ENCODE results near the gene ACTL8. TPM values are rescaled to one million over a fixed set of nuclear protein-coding genes. Genes with fewer than 3 reads are reported as not detected.
"Not testable (repeated sequence)": the region's sequence is repeated elsewhere in the genome, so short reads cannot be mapped to it uniquely, and the experiment has no call there.

The ACTL8 gene
- total RNA-seq, 4 donors from 2014 or later = 0.18 to 0.50 (median 0.19) TPM; not detected in 1

GRCh38 chr1:17744666-17745478, 10.3 kb upstream of the ACTL8 start:
- H3K36me3 ChIP-seq = no peaks in the 10 kb centered on the region
- peaks cover 0 to 6% (median 0%) of the 10 kb centered on the region in 3 donors for H3K4me1 ChIP-seq
- intact Hi-C loops (cut with DNase I) = no loop called here
- 77 to 87% methylated on average over 8 to 10 of the region's 11 CpGs for whole genome bisulfite sequencing, 2 donors
- TF ChIP-seq POLR2A (IDR thresholded peaks at IDR 0.05) = no peak
- TF ChIP-seq, protein P1, sequence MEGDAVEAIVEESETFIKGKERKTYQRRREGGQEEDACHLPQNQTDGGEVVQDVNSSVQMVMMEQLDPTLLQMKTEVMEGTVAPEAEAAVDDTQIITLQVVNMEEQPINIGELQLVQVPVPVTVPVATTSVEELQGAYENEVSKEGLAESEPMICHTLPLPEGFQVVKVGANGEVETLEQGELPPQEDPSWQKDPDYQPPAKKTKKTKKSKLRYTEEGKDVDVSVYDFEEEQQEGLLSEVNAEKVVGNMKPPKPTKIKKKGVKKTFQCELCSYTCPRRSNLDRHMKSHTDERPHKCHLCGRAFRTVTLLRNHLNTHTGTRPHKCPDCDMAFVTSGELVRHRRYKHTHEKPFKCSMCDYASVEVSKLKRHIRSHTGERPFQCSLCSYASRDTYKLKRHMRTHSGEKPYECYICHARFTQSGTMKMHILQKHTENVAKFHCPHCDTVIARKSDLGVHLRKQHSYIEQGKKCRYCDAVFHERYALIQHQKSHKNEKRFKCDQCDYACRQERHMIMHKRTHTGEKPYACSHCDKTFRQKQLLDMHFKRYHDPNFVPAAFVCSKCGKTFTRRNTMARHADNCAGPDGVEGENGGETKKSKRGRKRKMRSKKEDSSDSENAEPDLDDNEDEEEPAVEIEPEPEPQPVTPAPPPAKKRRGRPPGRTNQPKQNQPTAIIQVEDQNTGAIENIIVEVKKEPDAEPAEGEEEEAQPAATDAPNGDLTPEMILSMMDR (IDR thresholded peaks at IDR 0.05) = no peak
- peaks cover 0 to 54% (median 1%) of the 10 kb centered on the region in 4 donors for H3K27me3 ChIP-seq
- H3K9me3 ChIP-seq = no peaks in the 10 kb centered on the region
- no peak for DNase-seq
- H3K27ac ChIP-seq = no peak overlapping the region
- no peak overlapping the region for H3K4me3 ChIP-seq

DNA sequence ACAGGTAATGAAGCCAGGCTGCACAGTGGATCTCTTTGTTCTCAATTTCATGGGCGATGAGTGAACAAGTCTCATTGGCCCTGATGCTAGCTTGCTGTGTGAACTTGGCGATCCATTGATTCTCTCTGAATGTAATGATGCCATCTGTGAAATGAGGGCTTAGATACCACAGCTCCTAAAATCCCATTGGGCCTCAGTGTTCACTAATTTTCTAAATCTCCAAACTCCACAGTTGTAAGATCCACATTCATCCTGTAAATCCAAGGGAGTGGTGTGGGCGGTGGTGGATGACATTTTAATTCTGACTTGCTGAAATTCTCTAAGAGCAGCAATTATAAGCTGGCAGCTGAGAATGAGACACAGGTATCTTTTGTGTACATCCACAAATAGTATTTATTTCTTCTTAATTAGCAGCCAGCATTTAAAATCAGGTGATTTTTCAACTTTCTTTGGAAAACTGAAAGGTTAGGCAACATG, 9.6 kb upstream of the ACTL8 start:
- intact Hi-C loops (cut with DNase I) = no loop called here
- H3K27me3 ChIP-seq = peaks cover 0 to 47% (median 1%) of the 10 kb centered on the region in 4 donors
- H3K27ac ChIP-seq = no peak overlapping the region
- H3K36me3 ChIP-seq = no peaks in the 10 kb centered on the region
- no peaks in the 10 kb centered on the region for H3K9me3 ChIP-seq
- WGBS, 2 donors = 61 to 78% methylated on average over 2 to 3 of the region's 3 CpGs
- peaks cover 0 to 6% (median 0%) of the 10 kb centered on the region in 3 donors for H3K4me1 ChIP-seq
- no peak for DNase-seq
- no peak overlapping the region for H3K4me3 ChIP-seq
- no peak for TF ChIP-seq POLR2A (IDR thresholded peaks at IDR 0.05)
- TF ChIP-seq, protein P1 (IDR thresholded peaks at IDR 0.05) = no peak

GRCh38 chr1:17746281-17746680, 8.9 kb upstream of the ACTL8 start:
- H3K36me3 ChIP-seq; H3K27ac ChIP-seq; DNase-seq; H3K4me3 ChIP-seq; H3K4me1 ChIP-seq; H3K9me3 ChIP-seq; intact Hi-C loops (cut with DNase I): not testable (repeated sequence)
- WGBS, 2 donors = 27 to 31% methylated on average over 2 of the region's 2 CpGs
- peaks cover 0 to 40% (median 0%) of the 10 kb centered on the region in 4 donors for H3K27me3 ChIP-seq

GRCh38 chr1:17746920-17747319, 8.2 kb upstream of the ACTL8 start:
- Histone ChIP-seq H3K9me3 (no peaks in the 10 kb centered on the region), H3K27me3 (peaks cover 0 to 33% (median 0%) of the 10 kb centered on the region in 4 donors), H3K4me3 (no peak overlapping the region), H3K4me1 (peaks cover 0 to 6% (median 0%) of the 10 kb centered on the region in 3 donors), H3K27ac (no peak overlapping the region), H3K36me3 (no peaks in the 10 kb centered on the region)
- 56 to 80% methylated on average over 2 of the region's 2 CpGs for whole genome bisulfite sequencing, 2 donors
- intact Hi-C loops (cut with DNase I) = no loop called here
- TF ChIP-seq, protein P1 (IDR thresholded peaks at IDR 0.05) = no peak
- no peak for TF ChIP-seq POLR2A (IDR thresholded peaks at IDR 0.05)
- no peak for DNase-seq

- no peak overlapping the region for H3K27ac ChIP-seq
- TF ChIP-seq POLR2A (IDR thresholded peaks at IDR 0.05) = no peak
- TF ChIP-seq, protein P1 (IDR thresholded peaks at IDR 0.05) = no peak
- H3K9me3 ChIP-seq = peaks cover 0 to 16% (median 13%) of the 10 kb centered on the region in 3 donors
- DNase-seq = no peak
- WGBS, 2 donors = 66 to 79% methylated on average over 4 to 5 of the region's 5 CpGs
- no peaks in the 10 kb centered on the region for H3K36me3 ChIP-seq
- intact Hi-C loops (cut with DNase I) = no loop called here
- no peaks in the 10 kb centered on the region for H3K4me1 ChIP-seq
- peaks cover 0 to 9% (median 0%) of the 10 kb centered on the region in 4 donors for H3K27me3 ChIP-seq
- H3K4me3 ChIP-seq = no peak overlapping the region
Observed at GRCh38 chr1:17750333-17750732, 4.8 kb upstream of the ACTL8 start.

All from esophagus squamous epithelium (tissue), 5 donors.